C4-2B (cell line): ENCODE data around the gene TEX19.

Experiments
- H3K27ac ChIP-seq: fragments of 450-650 bp; 2 replicates; pipeline ENCODE4 v1.5.1; 2017
- CTCF ChIP-seq: fragments of 450-650 bp; conservative IDR thresholded peaks from 2 replicates; pipeline ENCODE4 v1.5.1; 2017; ENCODE audit warnings: mild to moderate bottlenecking
- ZFX ChIP-seq: fragments of 450-650 bp; IDR thresholded peaks from 2 replicates; pipeline ENCODE4 v1.6.1; 2017

The TEX19 gene

GRCh38 chr17:82388223-82388921 lies 29.3 kb downstream of the TEX19 start:
- TF ChIP-seq CTCF: no peak
- TF ChIP-seq ZFX: no peak
- H3K27ac ChIP-seq: no peak overlapping the region

- no peak overlapping the region for H3K27ac ChIP-seq
- TF ChIP-seq ZFX (no peak), CTCF (no peak)
These were observed 29.9 kb downstream of the TEX19 start for GRCh38 chr17:82388922-82389283.

- H3K27ac ChIP-seq: no peak overlapping the region
These were observed 30.3 kb downstream of the TEX19 start for GRCh38 chr17:82389379-82389778.

GRCh38 chr17:82390015-82390859 lies 31.2 kb downstream of the TEX19 start:
- no peak overlapping the region for H3K27ac ChIP-seq
- TF ChIP-seq ZFX: no peak
- TF ChIP-seq CTCF: no peak

More at GRCh38 chr17:82389379-82389778, 30.3 kb downstream of the TEX19 start:
- no peak for TF ChIP-seq CTCF
- TF ChIP-seq ZFX: no peak

GRCh38 chr17:82390860-82391435 lies 31.9 kb downstream of the TEX19 start:
- no peak overlapping the region for H3K27ac ChIP-seq
- TF ChIP-seq CTCF (no peak), ZFX (no peak)

- no peak overlapping the region for H3K27ac ChIP-seq
- no peak for TF ChIP-seq CTCF
These were observed 32.5 kb downstream of the TEX19 start for GRCh38 chr17:82391496-82392066.
